Embryonic facial prominence (tissue), 1 donor: ENCODE results near the gene KCNJ9.

Source experiments
- DNase-seq: peaks from one replicate; pipeline ENCODE4 v3.0.0-alpha.2; 2016; ENCODE audit errors: extremely low spot score

The KCNJ9 gene

GRCh38 chr1:160066829-160067745, 14.3 kb upstream of the KCNJ9 start:
- no peak for DNase-seq

GRCh38 chr1:160068225-160068624, 13.1 kb upstream of the KCNJ9 start:
- no peak for DNase-seq

DNA sequence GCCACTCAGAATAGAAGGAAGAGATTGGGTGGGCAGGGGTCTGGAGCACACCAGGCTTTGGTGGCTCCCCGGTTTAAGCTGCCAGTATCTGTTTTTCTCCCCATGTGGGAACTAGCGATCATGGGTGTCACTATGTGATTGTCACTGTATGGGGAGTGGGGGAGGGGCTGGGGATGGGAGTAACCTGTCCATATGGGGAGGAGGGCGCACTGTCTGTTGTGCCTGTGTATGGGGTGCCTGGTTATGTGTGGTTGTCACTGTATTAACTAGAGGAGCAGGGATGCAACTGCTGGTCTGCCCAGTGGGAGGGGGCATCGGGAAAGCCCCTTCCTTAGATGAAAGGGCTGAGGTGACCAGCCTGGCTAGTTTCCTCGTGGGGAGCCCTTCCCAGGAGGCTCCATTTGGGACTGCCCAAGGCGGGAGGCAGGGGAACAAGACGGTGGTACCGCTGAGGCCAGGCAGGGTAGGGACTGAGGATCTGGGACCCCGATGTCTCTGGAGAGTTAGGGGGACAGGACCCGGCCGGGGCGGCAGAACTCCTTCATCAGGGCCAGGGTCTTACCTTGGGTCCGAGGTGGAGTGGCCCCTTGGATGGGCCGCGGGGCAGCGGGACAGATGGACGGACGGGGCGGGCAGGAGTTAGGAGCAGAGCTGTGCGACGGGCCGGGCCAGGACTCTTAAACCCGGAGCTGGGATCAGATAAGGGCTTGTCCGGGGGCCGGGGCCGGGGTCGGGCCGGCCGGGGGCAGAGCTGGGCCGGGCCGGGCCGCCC, 11.7 kb upstream of the KCNJ9 start, which contains the start of gene KCNJ10:
Gene KCNJ10 (minus strand): TSS at position 701 of the 772 bp plus-strand sequence. CDS start 27,628 bp downstream, outside the sequence.
- no peak for DNase-seq

- DNase-seq = peak; percentile 50
Observed at GRCh38 chr1:160070243-160071163, 10.8 kb upstream of the KCNJ9 start.

GRCh38 chr1:160071289-160071688, 10.0 kb upstream of the KCNJ9 start:
- no peak for DNase-seq

GRCh38 chr1:160074865-160075264, 6.5 kb upstream of the KCNJ9 start:
- DNase-seq = no peak

DNA sequence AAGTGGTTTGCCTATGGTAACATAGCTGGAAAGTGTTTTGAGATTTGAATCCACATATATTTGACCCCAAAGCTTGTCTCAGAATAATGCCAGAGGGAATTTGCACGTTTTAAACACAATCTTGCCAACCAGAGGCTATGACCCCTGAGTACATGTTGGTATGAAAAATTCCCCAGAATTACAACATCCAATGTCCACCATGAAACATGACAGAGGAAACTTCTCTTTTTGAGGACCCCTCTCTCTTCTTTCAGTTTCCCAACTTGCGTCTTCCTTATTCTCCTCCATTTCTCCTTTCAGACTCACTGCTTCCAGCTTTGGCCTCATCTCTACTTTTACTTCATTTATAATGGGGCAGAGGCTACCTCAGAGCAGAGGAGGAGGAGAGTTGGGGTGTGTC, 5.5 kb upstream of the KCNJ9 start:
- DNase-seq = no peak

- no peak for DNase-seq
Observed at GRCh38 chr1:160076295-160076694, 5.0 kb upstream of the KCNJ9 start.

GRCh38 chr1:160077486-160077885, 3.9 kb upstream of the KCNJ9 start:
- no peak for DNase-seq

DNA sequence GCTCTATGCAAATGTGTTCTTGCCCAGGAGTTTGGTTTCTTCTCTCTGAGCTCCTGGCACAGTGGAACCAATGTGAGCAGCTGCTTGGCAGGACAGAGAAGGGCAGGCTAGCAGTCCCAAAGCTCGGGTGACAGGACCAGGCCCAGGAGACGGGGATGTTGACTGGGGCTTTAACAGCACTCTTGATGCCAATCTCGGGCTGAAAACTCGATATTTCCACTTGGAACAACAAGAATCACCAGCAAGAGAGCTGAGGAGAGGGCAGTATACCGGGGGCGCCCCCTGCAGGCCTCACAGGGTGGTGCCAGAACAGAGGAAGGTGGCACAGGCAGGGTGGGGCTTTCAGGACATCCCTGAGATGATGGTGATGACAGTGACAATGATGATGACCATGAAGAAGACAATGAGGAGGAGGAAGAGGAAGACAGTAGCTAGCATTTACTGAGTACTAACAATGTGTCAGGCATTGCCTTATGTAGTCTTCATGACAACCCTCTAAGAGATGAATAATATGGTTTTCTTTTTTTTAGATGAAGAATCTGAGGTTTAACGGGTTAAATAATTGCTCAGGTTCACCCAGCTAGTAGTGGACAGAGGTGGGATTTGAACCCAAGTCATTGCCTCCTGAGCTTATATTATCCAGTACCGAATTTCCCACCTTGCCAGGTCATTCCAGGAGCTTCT, 2.7 kb upstream of the KCNJ9 start:
- DNase-seq = no peak

GRCh38 chr1:160079448-160079847, 1.9 kb upstream of the KCNJ9 start:
- DNase-seq = no peak

GRCh38 chr1:160080381-160081100, 797 bp upstream of the KCNJ9 start:
- DNase-seq = no peak

GRCh38 chr1:160082487-160082886, 1.1 kb downstream of the KCNJ9 start:
- DNase-seq = no peak

GRCh38 chr1:160082926-160083325, 1.6 kb downstream of the KCNJ9 start:
- no peak for DNase-seq

GRCh38 chr1:160083968-160084770, 2.8 kb downstream of the KCNJ9 start:
- DNase-seq = no peak

- no peak for DNase-seq
Observed at GRCh38 chr1:160084771-160085321, 3.5 kb downstream of the KCNJ9 start.

DNA sequence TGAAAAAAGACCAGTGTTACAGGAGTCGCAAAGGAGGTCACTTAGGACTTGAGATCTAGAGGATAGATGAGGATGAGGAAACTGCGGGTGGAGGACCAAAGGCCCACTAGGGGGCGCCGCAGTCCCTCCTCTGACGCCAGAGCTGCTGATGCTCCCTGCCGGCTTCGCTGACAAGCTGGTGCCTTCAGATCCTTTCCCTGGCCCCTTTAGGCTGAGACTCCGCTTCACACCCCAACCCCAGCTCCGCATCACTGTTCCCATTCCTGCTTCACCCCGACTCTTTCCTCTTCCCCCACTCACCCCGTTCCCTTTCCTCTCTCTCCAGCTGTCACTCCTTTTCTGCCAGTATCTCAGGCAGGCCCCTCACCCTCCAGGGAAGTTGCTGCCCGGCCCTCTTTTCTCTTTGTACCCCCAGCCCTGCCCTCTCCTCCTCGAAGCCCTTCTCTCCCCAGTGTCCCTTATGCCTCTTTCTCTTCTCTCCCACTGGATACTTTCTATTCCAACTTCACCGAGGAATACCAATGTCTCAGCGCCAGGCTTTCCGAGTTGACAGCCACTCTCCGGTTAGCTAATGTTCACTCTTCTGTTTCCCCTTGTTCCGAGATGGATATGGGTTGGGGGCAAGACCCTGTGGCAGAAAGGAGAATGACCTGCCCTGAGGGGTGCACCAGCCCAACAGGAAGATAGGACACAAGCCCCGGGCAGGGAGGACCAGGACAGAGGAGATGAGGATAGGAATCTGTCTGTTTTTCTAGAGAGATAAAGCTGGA, 4.5 kb downstream of the KCNJ9 start:
- DNase-seq = peak; percentile 60

GRCh38 chr1:160086456-160086892, 5.1 kb downstream of the KCNJ9 start:
- no peak for DNase-seq
